ENCODE data around the gene DIDO1.

GRCh38 chr20:62959101-62959971, 33.0 kb upstream of the DIDO1 start:
- TF ChIP-seq CTCF (IDR thresholded peaks at IDR 0.05) = no peak
- TF ChIP-seq POLR2AphosphoS5 (IDR thresholded peaks at IDR 0.05) = no peak
- TF ChIP-seq POLR2A (IDR thresholded peaks at IDR 0.05) = no peak
